Measurements from ENCODE around the gene CLOCK.

Gene CLOCK

GRCh38 chr4:55380576-55380975, 166.1 kb downstream of the CLOCK start:
- no peak for DNase-seq (ENCODE audit: low spot score)
- H3K4me3 ChIP-seq: no peak overlapping the region
- no peak for TF ChIP-seq CTCF (IDR thresholded peaks at IDR 0.05)
- H3K27ac ChIP-seq: no peak overlapping the region

- Histone ChIP-seq H3K4me3 (no peak overlapping the region), H3K27ac (no peak overlapping the region)
- TF ChIP-seq CTCF (IDR thresholded peaks at IDR 0.05): no peak
- no peak for DNase-seq (ENCODE audit: low spot score)
Measured at GRCh38 chr4:55378617-55379467, 167.9 kb downstream of the CLOCK start.
